Left ventricle myocardium inferior (tissue), 1 donor: ENCODE data around the gene L1CAM. TPM values are rescaled to one million over a fixed set of nuclear protein-coding genes. Genes with fewer than 3 reads are reported as not detected.
A peak's percentile ranks its signal among the peaks of the same experiment; 100 is the strongest.

Source experiments
- DNase-seq: peaks from one replicate; pipeline ENCODE4 v3.0.0-alpha.2; 2020
- H3K27ac ChIP-seq: fragments of 200-600 bp; replicated peaks from 2 replicates; pipeline ENCODE4 v1.8.0; 2021
- H3K27me3 ChIP-seq: fragments of 200-600 bp; 2 replicates; pipeline ENCODE4 v1.8.0; 2021; ENCODE audit warnings: low read depth
- H3K36me3 ChIP-seq: fragments of 200-600 bp; 2 replicates; pipeline ENCODE4 v1.8.0; 2021
- H3K4me1 ChIP-seq: fragments of 200-600 bp; 2 replicates; pipeline ENCODE4 v1.8.0; 2021
- H3K4me3 ChIP-seq: fragments of 200-600 bp; 2 replicates; pipeline ENCODE4 v1.8.0; 2021; ENCODE audit warnings: mild to moderate bottlenecking, moderate library complexity
- H3K9me3 ChIP-seq: fragments of 200-600 bp; replicated peaks from 2 replicates; pipeline ENCODE4 v1.8.0; 2021
- CTCF ChIP-seq: fragments of 200-600 bp; IDR thresholded peaks from 2 replicates; pipeline ENCODE4 v1.8.0; 2021; ENCODE audit warnings: antibody characterized with exemption, mild to moderate bottlenecking, borderline replicate concordance
- intact Hi-C: fragments of 100-400 bp; cut with micrococcal nuclease; formaldehyde crosslinking; loops from one replicate; pipeline ENCODE4 v1.11.0; 2022
- total RNA-seq: library from RNA; stranded (reverse); fragmentation: NEBNext Ultra II Directional; extraction: Animal tissue kit (Norgen Biotek cat#: 25700); gene quantifications from one replicate; pipeline ENCODE4 v1.2.1, GENCODE V29; 2021
- donor health status: DM: no; HTN: yes; CAD: no; lungs with severe emphysema.

Gene L1CAM
- total RNA-seq, 1 donor from 2014 or later = 4.0 TPM

DNA sequence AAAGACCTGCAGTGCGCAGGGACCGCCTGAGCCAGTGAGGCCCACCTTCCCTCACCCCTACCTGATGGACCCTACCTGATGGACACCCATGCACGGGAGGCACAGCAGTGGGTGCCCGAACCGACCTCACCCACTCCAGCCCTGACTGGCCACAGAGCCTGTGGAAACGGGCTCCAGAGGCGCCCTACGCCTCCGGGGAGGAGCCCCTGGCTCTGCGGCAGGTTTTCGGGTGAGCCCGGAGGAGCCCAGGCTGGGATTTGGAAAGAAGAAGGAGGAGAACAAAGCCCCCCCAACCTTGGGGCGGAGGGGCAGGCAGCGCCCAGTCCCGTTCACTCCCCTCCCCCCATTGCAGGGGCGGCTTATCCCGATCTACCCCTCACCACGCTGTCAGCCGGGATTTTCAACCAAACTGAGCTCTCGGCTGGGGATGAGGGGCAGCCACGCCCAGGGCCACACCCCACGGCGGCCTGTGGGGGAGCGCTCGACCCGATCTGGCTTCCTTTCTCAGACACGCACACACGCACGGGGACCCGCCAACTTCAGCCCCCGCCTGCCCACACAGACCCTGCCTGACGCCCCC, 675 bp downstream of the L1CAM start:
- Histone ChIP-seq H3K4me1 (peaks cover 5% of the 10 kb centered on the region), H3K27ac (no peak overlapping the region), H3K9me3 (no peaks in the 10 kb centered on the region), H3K36me3 (no peaks in the 10 kb centered on the region), H3K27me3 (peaks cover 64% of the 10 kb centered on the region), H3K4me3 (peak overlapping the region; percentile 48)
- intact Hi-C loops = no loop called here
- no peak for DNase-seq
- TF ChIP-seq CTCF = no peak

GRCh38 chrX:153884590-153884989, 1.4 kb downstream of the L1CAM start:
- peaks cover 5% of the 10 kb centered on the region for H3K4me1 ChIP-seq
- no peaks in the 10 kb centered on the region for H3K36me3 ChIP-seq
- no peak overlapping the region for H3K27ac ChIP-seq
- no peak for DNase-seq
- H3K9me3 ChIP-seq = no peaks in the 10 kb centered on the region
- no peak for TF ChIP-seq CTCF
- intact Hi-C loops = no loop called here
- H3K4me3 ChIP-seq = peak overlapping the region; percentile 48
- peaks cover 71% of the 10 kb centered on the region for H3K27me3 ChIP-seq

DNA sequence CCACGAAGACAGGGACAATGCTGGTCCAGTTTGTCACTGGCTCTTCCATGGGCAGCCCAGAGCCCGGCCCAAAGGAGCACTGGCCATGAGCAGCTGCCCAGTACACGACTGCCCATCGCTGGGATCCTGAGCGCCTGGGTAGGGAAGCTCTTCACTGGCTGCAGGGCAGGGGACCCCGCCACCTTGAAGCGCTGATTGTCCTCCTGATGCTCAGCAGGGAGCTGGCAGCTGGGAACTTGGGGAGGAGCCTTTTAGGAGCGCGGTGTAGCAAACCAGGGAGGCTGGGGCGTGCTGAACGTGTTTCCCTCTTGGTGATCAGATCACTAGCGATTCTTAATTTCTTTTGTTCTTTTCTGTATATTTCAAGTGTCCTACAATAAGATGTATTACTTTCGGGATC, 1.8 kb downstream of the L1CAM start:
- no peak for TF ChIP-seq CTCF
- no peaks in the 10 kb centered on the region for H3K9me3 ChIP-seq
- H3K4me3 ChIP-seq = no peak overlapping the region
- H3K4me1 ChIP-seq = peaks cover 5% of the 10 kb centered on the region
- intact Hi-C loops = no loop called here
- H3K27ac ChIP-seq = no peak overlapping the region
- DNase-seq = no peak
- H3K27me3 ChIP-seq = peaks cover 76% of the 10 kb centered on the region
- H3K36me3 ChIP-seq = no peaks in the 10 kb centered on the region

GRCh38 chrX:153883163-153883843, 2.7 kb downstream of the L1CAM start:
- Histone ChIP-seq H3K4me1 (peaks cover 5% of the 10 kb centered on the region), H3K27me3 (peaks cover 83% of the 10 kb centered on the region), H3K36me3 (no peaks in the 10 kb centered on the region), H3K4me3 (no peak overlapping the region), H3K27ac (no peak overlapping the region), H3K9me3 (no peaks in the 10 kb centered on the region)
- no peak for TF ChIP-seq CTCF
- intact Hi-C loops = no loop called here
- DNase-seq = no peak

DNA sequence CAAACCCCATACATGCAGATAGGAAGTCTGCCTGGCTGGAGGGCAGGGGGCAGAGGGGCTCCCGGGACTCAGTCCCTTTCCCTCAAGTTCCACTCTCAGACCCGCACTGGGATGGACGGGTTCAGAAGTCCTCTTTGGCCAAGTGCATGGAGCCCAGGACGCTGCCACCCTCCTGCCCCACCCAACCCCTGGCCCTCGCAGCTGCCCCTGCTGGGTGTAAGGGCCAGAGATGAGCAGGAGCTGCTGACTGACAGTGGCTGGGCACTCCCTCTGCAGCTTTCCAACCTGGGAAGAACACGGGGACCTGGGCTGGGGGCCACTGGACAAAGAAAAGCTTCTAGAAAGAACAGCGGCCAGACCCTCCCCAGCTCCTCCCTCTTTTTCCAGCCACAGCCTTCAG, 3.4 kb downstream of the L1CAM start:
- H3K4me3 ChIP-seq = no peak overlapping the region
- no peaks in the 10 kb centered on the region for H3K9me3 ChIP-seq
- peaks cover 90% of the 10 kb centered on the region for H3K27me3 ChIP-seq
- H3K27ac ChIP-seq = no peak overlapping the region
- TF ChIP-seq CTCF = no peak
- DNase-seq = no peak
- intact Hi-C loops = no loop called here
- H3K4me1 ChIP-seq = peaks cover 5% of the 10 kb centered on the region
- no peaks in the 10 kb centered on the region for H3K36me3 ChIP-seq
